ENCODE data around the gene KRT23. TPM values are rescaled to one million over a fixed set of nuclear protein-coding genes. Genes with fewer than 3 reads are reported as not detected.
"Not testable (repeated sequence)": the region's sequence is repeated elsewhere in the genome, so short reads cannot be mapped to it uniquely, and the experiment has no call there.

KRT23 gene
- total and polyA plus RNA-seq, 2 of the 4 experiments (the other 2 are of a cell fraction), result 0.36 to 0.39 TPM

DNA sequence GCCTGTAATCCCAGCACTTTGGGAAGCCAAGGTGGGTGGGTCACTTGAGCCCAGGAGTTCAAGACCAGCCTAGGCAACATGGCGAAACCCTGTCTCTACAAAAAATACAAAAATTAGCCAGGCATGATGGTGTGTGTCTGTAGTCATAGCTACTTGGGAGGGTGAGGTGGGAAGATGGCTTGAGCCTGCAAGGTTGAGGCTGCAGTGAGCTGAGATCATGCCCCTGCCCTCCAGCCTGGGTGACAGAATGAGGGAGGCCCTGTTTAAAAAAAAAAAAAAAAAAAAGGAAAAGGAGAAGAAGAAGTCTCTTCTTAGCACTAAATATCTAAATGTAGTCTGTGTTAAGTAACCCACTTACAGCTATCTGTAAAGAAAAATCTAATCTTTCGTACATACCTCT is 20.3 kb downstream of the KRT23 start:
- ATAC-seq (ENCODE audit: low read depth); H3K9ac ChIP-seq (ENCODE audit: low read depth, low read length); H3K79me1 ChIP-seq (ENCODE audit: low read depth in 1 of 2, low read length in 2 of 2); H3K36me3 ChIP-seq (ENCODE audit: control insufficient read depth, insufficient read depth, low read length); DNase-seq; H3K56ac ChIP-seq (ENCODE audit: extremely low read depth, insufficient read depth, low read length); H3K4me1 ChIP-seq (ENCODE audit: control insufficient read depth, insufficient read depth, low read length); H3K9me3 ChIP-seq (ENCODE audit: control insufficient read depth, insufficient read depth, low read length); H2AFZ ChIP-seq (replicated peaks; ENCODE audit: low read length, poor library complexity); H3K23ac ChIP-seq (ENCODE audit: low read depth, low read length); H3K27me3 ChIP-seq (ENCODE audit: control insufficient read depth, insufficient read depth, low read length); H4K20me1 ChIP-seq (ENCODE audit: insufficient read depth, low read length); H3K14ac ChIP-seq (replicated peaks; ENCODE audit: low read depth, low read length); H4K5ac ChIP-seq (ENCODE audit: low read depth, low read length); intact Hi-C loops (cut with micrococcal nuclease); H2BK15ac ChIP-seq (ENCODE audit: low read depth, low read length); dilution Hi-C loops (cut with HindIII; ENCODE audit: low sequenced_read_pairs, unreplicated experiment); CTCF ChIA-PET; H3K4me2 ChIP-seq (ENCODE audit: low read depth, low read length); H2AK9ac ChIP-seq (replicated peaks; ENCODE audit: low read depth, low read length, poor library complexity); BruUV-seq (replicated peaks); H3K4me3 ChIP-seq (ENCODE audit: insufficient read depth, low read depth, low read length); POLR2A ChIA-PET (ENCODE audit: unreplicated experiment); H3K27ac ChIP-seq (ENCODE audit: insufficient read depth, low read length); in situ Hi-C loops (cut with MboI; ENCODE audit: low sequenced_read_pairs): not testable (repeated sequence)
- peak overlapping the region; percentile 91; the same call in 1 of the 2 replicates for H2AK5ac ChIP-seq (ENCODE audit: low read depth, low read length)
- peak overlapping the region; percentile 63; the same call in 1 of the 2 replicates for H3K18ac ChIP-seq (ENCODE audit: low read depth, low read length)
- peak overlapping the region; percentile 47 for H2BK20ac ChIP-seq (ENCODE audit: low read depth, low read length)
- peak overlapping the region; percentile 54; the same call in 1 of the 2 replicates for H4K91ac ChIP-seq (ENCODE audit: insufficient read depth, low read depth, low read length)
- H4K8ac ChIP-seq (ENCODE audit: low read depth in 2 of 2, low read length in 2 of 2), result peak overlapping the region in 1 of 2 experiments; percentile 39; a peak in 2 of 4 replicates
- no CpG with 5 or more reads among the region's 2 CpGs for WGBS, 2 experiments (ENCODE audit: extremely low coverage in 2 of 2, insufficient read length in 1 of 2)
- peak overlapping the region; percentile 46; the same call in 1 of the 2 replicates for H2BK120ac ChIP-seq (ENCODE audit: low read depth, low read length)
- H2BK5ac ChIP-seq (ENCODE audit: low read depth, low read length, poor library complexity, severe bottlenecking), result peak overlapping the region; percentile 66
- peaks cover 15% of the 10 kb centered on the region; the same call in 1 of the 2 replicates for H3K9me1 ChIP-seq (ENCODE audit: insufficient read depth, low read length)
- H3K4ac ChIP-seq (ENCODE audit: low read depth, low read length), result peak overlapping the region; percentile 66; the same call in 1 of the 2 replicates

Data from IMR-90 (cell line).